HG03432 (cell line): ENCODE results near the gene INPP5A.

ENCODE experiments used
- ATAC-seq: cut with Tn5 transposase; IDR thresholded peaks from one replicate; pipeline ENCODE4 v1.9.1; 2021; ENCODE audit warnings: mild to moderate bottlenecking, moderate library complexity; ENCODE audit not compliant: unreplicated experiment

Gene INPP5A

GRCh38 chr10:132608511-132609195 is 71.1 kb downstream of the INPP5A start:
- ATAC-seq = no peak

GRCh38 chr10:132609211-132609610 is 71.6 kb downstream of the INPP5A start:
- no peak for ATAC-seq

- no peak for ATAC-seq
Observed at GRCh38 chr10:132610071-132610701, 72.6 kb downstream of the INPP5A start.

GRCh38 chr10:132611026-132611910 is 73.7 kb downstream of the INPP5A start:
- no peak for ATAC-seq

- no peak for ATAC-seq
Observed at GRCh38 chr10:132611986-132612385, 74.4 kb downstream of the INPP5A start.

GRCh38 chr10:132612571-132613504 is 75.3 kb downstream of the INPP5A start:
- ATAC-seq = no peak

GRCh38 chr10:132613566-132614348 is 76.2 kb downstream of the INPP5A start:
- no peak for ATAC-seq

GRCh38 chr10:132614431-132615340 is 77.1 kb downstream of the INPP5A start:
- no peak for ATAC-seq

- ATAC-seq = no peak
Observed at GRCh38 chr10:132615341-132616169, 78.0 kb downstream of the INPP5A start.

- no peak for ATAC-seq
Observed at GRCh38 chr10:132616170-132616995, 78.8 kb downstream of the INPP5A start.

- no peak for ATAC-seq
Observed at GRCh38 chr10:132616996-132617736, 79.6 kb downstream of the INPP5A start.

- ATAC-seq = no peak
Observed at GRCh38 chr10:132617737-132618052, 80.1 kb downstream of the INPP5A start.

GRCh38 chr10:132618158-132618919 is 80.8 kb downstream of the INPP5A start:
- no peak for ATAC-seq

GRCh38 chr10:132619927-132620326 is 82.3 kb downstream of the INPP5A start:
- no peak for ATAC-seq

- no peak for ATAC-seq
Observed at GRCh38 chr10:132624061-132624846, 86.7 kb downstream of the INPP5A start.
